GM19452 (cell line): ENCODE results near the gene ZG16B.

Experiments
- ATAC-seq: cut with Tn5 transposase; IDR thresholded peaks from one replicate; pipeline ENCODE4 v1.9.1; 2021; ENCODE audit not compliant: unreplicated experiment

ZG16B gene

DNA sequence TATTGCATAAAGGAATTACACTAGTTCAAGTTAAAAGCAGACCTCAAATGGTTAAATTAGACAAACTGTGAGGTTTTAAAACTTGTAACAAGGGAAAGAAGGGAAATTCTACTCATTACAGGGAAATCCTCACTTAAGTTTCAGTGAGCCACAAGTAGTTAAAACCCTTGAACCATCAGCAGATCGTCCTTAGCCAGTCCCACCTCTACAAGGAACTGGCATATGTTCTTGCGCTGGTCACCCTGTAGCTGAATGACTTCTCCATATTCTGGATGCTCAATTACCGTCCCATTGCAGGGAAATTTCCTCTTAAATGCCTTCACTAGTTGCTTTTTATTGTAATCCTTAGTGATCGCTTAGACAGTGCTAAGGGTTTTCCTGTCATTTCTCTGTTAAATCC lies 7.6 kb upstream of the ZG16B start:
- ATAC-seq = no peak

DNA sequence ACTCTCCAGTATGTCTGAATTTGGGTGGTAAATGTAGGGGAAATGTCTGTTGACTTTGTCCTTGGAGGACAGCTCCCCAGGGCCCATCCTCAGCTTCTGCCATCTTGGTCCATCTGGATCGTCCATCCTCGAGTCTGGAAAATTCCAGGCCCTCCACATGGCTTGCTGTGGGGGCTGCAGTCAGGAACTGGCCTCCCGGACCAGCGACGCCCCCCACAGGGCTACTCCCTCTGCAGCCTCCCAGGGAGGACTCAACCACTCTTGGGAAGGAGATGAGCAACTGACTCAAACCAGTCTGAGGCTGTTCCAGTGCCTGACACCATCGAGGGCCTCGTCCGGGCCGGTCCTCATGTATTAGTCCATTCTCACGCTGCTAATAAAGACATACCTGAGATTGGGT lies 5.5 kb upstream of the ZG16B start:
- ATAC-seq = no peak

DNA sequence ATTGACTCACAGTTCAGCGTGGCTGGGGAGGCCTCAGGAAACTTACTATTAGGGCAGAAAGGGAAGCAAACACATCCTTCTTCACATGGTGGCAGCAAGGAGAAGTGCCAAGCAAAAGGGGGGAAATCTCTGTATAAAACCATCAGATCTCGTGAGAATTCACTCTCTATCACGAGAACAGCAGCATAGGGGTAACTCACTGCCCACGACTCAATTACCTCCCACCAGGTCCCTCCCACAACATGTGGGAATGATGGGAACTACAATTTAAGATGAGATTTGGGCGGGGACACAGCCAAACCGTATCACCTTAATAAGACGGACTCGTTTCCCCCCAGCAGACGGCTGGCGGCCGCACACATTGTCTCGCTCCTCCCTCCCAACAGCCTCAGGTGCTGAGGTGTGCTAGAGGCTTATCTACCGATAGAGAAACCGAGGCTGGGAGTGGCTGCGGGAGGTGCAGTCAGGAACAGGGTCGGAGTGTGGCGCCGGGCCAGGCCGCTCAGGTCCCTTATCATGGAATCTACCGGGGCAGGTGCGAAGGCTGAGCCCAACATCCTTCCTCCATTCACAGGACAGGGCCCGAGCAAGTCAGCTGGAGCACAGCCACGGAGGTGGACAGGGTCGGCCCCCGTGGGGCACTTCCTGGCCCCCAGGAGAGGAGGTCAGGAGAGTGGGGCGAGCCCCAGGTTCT lies 4.9 kb upstream of the ZG16B start:
- ATAC-seq = no peak

DNA sequence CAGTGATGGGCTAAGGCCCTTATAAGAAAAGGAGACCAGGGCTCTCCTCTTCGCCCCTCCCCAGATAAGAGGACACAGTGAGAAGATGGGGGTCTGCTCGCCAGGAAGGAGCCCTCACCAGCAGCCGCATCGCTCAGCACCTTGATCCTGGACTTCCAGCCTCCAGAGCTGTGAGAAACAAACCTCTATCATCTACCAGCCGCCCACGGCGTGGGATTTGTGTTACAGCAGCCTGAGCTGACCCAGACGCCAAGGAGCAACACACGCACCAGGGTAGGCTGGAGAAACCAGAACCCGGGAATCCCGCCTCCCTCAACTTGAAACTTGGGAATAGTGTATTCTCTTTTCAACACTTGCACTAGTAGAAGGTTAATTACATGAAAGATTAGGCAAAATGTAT lies 4.2 kb upstream of the ZG16B start:
- ATAC-seq = no peak

DNA sequence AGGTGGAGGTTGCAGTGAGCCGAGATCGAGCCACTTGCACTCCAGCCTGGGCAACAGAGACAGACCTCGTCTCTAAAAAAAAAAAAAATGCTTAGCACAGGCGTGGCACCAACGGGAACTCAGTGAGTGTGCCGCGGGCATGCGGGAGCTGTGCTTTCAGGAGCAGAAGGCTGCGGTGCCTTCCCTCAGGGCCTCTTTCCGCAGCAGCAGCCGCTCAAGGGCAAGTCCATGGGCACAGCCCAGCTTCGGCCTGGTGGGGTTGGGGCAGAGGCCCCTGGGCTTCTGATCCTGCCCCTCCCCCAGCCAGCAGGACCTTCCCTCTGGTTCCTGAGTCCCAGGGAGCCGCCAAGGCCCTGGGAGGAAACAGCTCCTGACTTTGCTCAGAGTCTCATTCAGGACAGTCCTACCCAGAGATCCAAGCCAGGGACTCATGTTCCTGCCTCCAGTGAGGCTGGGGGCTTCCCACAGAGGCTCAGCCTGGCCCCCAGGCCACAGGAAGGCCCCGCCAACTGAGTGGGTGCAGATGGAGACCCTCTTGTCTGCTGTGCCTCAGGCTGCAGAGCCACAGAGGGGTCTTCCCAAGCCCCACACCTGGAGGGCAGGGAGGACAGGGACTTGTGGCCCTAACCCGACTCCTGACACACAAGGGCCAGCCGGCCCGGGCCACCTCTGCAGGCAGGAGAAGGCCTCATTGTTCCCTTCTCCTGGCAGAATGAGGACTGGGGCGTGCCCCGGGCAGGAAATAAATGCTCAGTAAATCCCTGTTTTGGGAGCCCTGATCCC lies 3.3 kb upstream of the ZG16B start:
- no peak for ATAC-seq

DNA sequence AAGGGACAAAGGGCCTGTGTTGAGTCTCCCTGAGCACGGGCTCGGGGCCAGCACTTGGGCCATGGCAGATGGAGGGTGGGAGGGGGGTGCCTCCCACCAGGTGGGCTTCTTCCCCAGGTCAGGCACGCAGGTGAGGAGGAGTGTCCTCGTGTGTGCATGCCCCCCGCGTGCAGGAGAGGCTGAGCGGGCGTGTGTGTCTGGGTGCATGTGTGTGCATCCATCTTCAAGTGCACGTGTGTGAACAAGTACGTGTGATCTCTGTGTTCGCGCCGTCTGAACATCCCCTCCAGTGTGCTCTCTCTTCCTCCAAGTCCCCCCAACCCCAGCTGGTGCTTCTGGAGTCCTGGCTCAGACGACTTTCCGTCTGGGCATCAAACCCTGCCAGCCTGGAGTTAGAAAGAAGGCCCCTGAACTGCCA lies 2.7 kb upstream of the ZG16B start:
- ATAC-seq = no peak

DNA sequence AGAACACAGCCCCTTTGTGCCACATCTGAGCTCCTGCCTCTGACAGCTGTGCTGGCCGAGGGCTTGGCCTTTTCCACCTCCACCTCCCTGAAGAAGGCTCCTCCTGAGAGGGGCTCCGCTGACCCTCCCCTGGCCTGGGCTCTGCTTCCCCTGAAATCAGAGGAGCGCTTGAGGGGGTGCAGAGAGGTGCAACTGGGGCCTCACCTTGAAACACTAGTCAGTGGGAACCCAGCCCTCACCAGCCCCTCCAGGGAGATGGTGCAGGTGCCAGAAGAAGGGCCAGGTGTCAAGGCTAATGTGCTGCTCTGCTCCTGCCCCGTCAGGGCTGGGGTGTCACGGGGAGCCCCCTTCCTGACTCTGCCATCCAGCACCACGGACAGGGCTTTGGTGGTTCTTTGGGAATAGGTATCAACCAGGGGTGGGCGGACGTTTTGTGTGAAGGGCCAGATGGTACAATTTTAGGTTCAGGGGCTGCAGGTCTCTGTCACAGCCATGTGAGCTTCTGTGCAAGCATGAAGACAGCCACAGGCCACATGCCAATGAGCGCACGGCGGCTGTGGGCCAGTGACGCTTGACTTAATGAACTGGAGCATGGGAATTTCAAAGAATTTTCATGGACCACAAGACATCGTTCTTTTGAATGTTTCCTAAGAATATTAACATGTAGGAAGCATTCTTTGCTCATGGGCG lies 2.1 kb upstream of the ZG16B start:
- no peak for ATAC-seq

DNA sequence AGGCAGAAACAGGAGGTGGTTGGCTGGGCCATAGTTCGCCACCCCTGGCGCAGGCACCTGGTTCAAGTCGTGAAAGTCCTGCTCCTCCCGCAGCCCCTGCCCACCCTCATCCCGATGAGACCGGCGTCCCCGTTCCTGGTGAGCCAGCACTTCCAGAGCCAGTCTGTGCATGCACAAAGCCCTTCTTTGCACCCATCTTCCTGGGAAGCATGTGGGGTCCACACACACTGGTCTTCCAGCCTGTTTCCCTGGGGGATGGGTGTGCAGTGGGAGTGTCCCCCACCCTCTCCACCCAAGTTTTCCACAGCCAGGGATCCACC lies 1.6 kb upstream of the ZG16B start:
- ATAC-seq = no peak

DNA sequence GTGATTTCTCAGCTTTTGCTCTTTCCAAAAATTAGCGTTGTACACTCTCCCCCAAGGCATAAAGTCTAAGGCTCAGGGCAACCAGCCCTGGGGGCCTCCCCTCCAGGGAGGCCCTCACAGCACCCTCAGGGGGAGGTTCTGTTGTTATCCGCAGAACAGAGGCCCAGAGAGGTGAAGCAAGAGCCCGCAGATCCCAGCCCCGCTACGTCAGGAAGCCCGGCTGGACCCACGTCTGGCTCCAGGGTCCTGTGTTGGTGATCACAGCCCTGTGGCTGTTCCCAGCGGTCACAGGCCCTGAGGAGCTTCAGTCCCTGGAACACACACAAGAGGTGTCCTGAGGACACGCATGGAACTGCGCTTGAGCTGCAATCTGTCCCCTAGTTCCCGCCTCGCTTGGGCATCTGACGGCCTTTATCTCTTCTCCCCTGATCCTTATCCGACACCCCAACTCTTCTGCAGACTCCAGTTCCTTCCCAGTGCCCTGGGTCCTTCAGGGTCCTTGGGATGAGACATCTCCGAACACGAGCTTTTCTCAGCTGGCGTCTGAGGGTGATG lies 1.1 kb upstream of the ZG16B start:
- no peak for ATAC-seq

DNA sequence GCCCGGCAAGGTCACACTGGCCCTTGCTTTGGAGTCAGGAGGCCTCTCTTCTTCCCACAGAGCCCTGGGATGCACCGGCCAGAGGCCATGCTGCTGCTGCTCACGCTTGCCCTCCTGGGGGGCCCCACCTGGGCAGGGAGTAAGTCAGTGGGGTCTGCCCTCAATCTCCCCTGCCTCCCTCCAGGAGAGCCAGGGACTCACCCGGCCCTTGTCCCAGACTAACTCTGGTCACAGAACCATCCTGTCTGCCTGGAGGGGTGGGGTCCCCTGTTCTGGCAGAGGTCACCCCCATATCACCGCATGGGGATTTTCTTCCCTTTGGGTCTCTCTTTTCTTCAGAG lies 222 bp downstream of the ZG16B start:
- no peak for ATAC-seq

DNA sequence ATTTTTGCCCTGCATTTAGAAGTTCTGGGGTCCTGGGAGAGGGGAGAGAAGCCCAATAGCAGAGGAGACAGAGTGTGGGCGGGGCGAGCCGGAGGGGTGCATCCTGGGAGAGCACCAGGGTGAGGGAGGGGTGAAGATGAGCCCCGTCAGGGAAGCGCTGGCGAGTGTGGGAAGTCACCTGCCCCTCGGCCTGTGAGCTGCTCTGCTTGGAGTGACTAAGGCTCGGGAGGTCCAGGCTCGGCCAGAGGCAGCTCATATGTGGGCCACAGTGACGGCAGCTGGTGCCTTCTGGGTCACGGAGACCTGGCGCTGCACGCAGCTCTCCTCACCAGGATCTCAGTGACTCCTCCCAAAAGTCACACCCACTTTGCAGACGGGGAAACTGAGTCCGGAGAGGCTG lies 1.1 kb downstream of the ZG16B start:
- no peak for ATAC-seq

DNA sequence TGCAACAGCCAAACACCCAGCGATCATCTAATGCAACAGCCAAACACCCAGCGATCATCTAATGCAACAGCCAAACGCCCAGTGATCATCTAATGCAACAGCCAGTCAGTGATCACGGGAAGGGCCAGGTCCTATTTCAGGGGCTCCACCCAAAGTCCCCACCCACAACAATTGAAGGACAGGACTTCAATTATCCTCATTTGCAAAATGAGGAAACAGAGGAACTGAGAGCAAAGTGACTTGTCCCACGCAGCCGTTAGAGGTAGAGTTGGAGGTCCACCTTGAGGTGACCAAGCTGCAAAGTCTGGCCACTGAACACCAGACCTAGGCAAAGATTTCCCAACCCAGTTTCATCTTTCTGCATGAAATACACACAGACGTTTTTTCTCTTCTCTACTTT lies 3.7 kb downstream of the ZG16B start:
- no peak for ATAC-seq

DNA sequence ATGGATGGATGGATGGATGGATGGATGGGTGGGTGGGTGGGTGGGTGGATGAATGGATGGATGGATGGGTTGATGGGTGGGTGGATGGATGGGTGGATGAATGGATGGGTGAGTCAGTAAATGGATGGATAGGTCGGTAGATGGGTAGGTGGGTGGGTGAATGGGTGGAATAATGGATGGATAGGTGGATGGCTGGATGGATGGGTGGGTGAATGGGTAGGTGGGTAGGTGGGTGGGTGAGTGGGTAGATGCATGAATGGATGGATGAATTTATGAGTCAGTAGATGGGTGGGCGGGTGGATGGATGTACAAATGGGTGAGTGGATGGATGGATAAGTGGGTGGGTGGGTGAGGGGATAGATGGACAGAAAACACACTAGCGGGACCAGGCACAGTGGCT lies 4.9 kb downstream of the ZG16B start:
- ATAC-seq = no peak

DNA sequence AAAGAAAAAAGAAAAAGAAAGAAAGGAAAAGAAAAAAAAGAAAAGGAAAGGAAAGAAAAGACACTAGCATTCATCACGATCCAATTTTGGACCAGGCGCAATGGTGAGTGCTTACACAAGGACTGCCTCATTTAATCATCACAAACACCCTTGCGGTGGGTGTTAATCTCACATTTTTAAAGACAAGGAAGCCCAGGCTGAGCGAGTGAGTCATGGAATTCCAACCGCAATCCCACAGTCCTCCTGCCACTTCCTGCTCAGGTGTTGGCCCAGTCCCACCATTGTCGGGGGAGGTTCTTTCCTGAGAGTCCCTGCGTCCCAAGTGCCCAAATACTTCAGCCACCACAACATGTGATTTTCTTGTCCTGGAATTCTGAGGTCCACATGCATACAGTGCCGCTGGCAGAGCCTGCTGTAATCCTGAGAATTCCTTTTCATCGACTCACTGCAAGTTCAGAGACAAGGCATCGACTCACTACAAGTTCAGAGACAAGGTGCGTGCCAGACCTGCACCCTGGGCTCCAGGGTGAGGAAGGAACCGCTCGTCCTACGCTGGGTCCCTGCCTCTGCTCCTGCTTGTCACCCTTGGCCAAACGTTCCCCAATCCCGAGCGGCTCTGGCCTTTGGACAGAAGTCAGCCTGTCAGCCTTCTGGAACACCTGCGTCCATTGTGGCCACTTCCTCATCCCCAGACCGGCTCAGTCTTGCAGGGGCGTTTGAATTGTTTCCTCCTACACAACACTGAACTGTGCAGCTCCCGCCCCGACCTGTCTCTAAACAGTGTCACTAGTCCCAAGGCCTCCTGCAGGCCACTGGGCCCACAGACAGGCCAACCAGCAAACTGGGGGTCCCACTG lies 5.8 kb downstream of the ZG16B start:
- no peak for ATAC-seq

DNA sequence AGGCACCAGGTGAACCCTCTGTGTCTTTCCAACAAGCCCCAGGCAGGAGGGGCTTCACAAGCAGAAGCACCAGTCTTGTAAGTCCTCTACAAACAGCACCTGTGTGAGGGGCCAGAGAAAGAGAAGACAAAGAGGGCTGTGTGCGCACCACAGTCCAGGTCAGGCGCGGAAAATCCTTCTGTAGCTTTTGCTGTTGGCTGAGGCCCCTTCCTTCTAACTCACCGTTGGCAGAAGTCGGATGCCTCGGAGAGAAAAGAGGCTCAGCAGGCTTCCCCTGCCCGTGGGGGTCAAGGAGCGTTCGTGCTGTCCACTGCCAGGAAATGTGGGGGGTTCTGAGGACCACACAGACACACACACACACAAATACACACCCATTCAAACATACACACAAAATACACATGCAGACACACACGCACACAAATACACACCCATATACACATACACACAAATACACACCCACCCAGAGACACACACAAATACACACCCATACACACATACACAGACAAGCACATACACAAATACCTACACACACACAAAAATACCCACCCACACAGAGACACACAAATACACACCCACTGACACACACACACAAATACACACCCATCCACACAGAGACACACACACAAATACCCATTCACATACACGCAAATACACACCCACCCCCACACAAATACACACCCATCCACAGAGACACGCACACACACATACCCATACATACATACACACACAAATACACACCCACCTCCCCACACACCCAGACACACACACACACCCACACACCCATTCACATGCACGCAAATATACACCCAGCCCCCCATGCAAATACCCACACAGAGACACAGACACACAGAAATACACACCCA lies 6.8 kb downstream of the ZG16B start:
- no peak for ATAC-seq

DNA sequence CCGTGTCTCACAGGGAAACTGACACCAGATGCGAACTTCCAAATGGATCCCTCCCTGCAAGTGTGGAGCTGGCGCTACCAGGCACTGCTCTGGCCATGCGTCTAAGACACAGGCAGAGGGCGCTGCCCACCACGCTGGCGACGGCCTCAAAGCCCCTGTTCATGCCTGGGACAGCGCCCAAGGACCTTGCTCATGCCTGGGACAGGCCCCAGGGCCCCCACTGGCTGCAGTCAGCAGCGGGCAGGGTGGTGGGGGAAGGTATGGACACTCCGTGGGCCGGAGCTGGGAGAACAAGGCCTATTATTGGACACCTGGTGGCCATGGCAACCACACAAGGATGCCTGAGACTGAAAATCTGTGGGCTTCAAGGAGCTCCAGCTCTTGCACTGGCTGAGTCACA lies 8.8 kb downstream of the ZG16B start:
- no peak for ATAC-seq

DNA sequence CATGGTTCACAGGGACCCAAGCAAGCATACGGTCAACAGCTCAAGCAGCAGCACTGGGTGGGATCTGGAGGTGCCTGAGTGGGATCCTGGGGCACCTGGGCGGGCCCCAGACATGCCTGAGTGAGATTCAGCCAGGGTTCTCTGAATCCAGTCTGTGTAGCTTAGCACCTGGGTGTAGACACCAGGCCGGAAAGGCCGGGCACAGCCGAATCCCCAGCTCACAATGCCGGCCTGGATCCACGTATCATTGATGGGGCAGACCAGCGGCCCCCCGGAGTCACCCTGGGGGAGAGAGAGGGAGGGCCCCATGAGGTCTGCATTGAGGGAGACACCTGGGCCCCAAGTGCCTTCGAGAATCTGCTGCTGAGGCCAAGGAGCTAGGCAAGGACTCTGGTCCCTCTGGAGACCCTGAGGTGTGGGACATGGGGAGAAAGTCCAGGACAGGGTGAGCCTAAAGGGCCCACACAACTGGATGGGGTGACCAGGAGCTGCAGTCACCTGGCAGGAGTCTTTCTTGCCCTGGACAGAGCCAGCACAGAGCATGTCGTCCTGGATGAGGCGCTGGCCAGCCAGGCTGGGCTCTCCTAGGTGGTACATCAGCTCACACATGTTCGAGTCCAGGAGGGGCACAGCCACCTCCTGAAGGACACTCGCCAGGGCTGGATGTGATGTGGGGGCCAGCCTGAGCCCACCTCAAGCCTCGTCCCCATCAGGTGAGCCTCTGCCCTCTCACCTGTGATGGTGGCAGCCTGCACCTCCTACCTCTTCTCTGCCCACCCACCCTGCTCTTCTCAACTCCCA lies 9.7 kb downstream of the ZG16B start:
- ATAC-seq = no peak

DNA sequence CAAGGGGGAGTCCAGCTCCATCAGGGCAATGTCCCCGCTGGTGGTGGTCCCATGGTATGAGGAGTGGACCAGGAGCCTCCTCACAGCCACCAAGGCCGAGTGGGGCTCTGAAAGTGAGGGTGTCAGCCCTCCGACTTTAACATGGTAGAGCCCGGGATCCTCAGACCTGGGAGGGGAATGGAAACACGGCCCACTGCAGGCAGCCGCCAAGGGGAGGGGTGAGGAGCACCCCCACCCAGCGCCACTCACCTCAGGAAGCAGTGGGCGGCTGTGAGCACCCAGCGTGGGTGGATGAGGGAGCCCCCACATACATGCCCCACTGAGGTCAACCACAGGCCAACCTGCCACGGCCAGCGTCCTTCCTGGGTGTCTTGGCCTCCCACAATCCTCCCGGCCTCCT lies 10.8 kb downstream of the ZG16B start:
- no peak for ATAC-seq

DNA sequence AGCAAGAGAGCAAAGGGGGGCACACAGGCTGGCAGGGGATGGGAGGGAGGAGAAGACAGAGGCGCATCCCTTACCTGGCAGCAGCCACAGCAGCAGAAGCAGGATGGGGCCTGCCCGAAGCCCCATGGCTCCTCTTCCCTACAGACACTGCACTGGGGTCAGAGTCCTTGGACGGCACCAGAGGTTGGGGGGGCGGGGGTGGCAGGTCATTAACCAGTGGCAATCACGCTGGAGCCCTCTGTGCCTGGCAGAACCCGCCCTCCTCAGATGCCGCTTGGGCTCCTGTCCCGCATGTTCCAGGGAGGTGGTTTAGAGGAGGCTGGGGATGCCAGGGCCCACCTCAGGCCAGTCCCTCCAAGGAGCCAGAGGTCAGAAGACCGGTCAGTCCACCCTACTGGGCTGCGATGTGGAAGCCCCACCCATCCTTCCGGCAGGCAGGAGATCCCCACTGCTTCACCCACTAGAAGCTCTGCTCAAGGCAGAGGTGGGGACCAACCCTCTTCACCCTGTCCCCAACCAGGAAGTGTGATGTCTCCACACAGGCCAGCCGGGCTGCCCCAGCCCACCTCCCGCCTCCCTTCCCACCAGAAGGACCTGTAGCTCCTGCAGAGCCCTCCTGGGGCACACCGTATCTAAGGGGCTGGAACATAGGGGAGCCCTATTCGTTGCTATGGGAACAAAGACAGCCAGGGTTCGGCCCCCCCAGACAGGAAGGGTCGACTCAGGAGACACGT lies 11.7 kb downstream of the ZG16B start:
- no peak for ATAC-seq
